B cell (primary cell): ENCODE results near the gene RAB22A. TPM values are rescaled to one million over a fixed set of nuclear protein-coding genes. Genes with fewer than 3 reads are reported as not detected.

Source experiments
- ATAC-seq: fragments of 200-7000 bp; cut with Tn5 transposase; one replicate; pipeline ENCODE4 v1.10.0; 2021; ENCODE audit warnings: low read depth, mild to moderate bottlenecking, moderate number of reproducible peaks, moderate library complexity
- CTCF ChIA-PET: fragments of 350-600 bp; sonication (Branson Sonifier 250); formaldehyde crosslinking; loops from one replicate; lab custom pipeline; 2021; ENCODE audit warnings: antibody characterized with exemption, inconsistent platforms; lab: Charles Lee
- POLR2A ChIA-PET: fragments of 350-600 bp; sonication (Branson Sonifier 250); formaldehyde crosslinking; loops from one replicate; lab custom pipeline; 2021; ENCODE audit warnings: antibody characterized with exemption; lab: Charles Lee
- DNase-seq: peaks from one replicate; pipeline ENCODE4 v3.0.0; 2013
- H2AFZ ChIP-seq: 2 replicates; pipeline ENCODE4 v1.6.1; 2012; ENCODE audit warnings: mild to moderate bottlenecking, low read depth, low read length; ENCODE audit not compliant: insufficient read depth, poor library complexity, severe bottlenecking
- H3K27ac ChIP-seq, 2 donors: 1 replicate in 1 of 2; 2 replicates in 1 of 2; pipeline ENCODE4 v1.5.1; 2012 to 2013; ENCODE audit warnings: low read length in 2 of 2, mild to moderate bottlenecking in 2 of 2, moderate library complexity in 1 of 2
- H3K27me3 ChIP-seq, 4 experiments: fragments of 200-600 bp in 1 of 4; sonication (generic) in 1 of 4; replicated peaks in 1 of 4; 1 replicate in 2 of 4; 2 replicates in 2 of 4; pipeline versions ENCODE4 v1.6.1 to v1.7.0; 2013 to 2016; ENCODE audit warnings: low read length in 3 of 4, mild to moderate bottlenecking in 2 of 4, mixed read lengths in 1 of 4, moderate library complexity in 1 of 4; ENCODE audit not compliant: insufficient read depth in 4 of 4, control insufficient read depth in 3 of 4; ENCODE audit errors: control extremely low read depth in 1 of 4
- H3K36me3 ChIP-seq, 2 experiments: replicated peaks in 1 of 2; 1 replicate in 1 of 2; 2 replicates in 1 of 2; pipeline versions ENCODE4 v1.6.1 to v1.7.1; 2013; ENCODE audit warnings: low read length in 1 of 2; ENCODE audit not compliant: insufficient read depth in 2 of 2, control insufficient read depth in 1 of 2; ENCODE audit errors: control extremely low read depth in 1 of 2, extremely low read depth in 1 of 2
- H3K4me1 ChIP-seq, 2 donors: fragments of 200-600 bp in 1 of 2; sonication (generic) in 1 of 2; 1 replicate in 1 of 2; 2 replicates in 1 of 2; pipeline versions ENCODE4 v1.5.1 to v1.6.1; 2013 to 2017; ENCODE audit warnings: low read length in 2 of 2; ENCODE audit not compliant: control insufficient read depth in 2 of 2, insufficient read depth in 2 of 2
- H3K4me2 ChIP-seq: replicated peaks from 2 replicates; pipeline ENCODE3; 2012; ENCODE audit warnings: mild to moderate bottlenecking, low read depth, low read length; ENCODE audit not compliant: poor library complexity, severe bottlenecking
- H3K4me3 ChIP-seq, 5 experiments: fragments of 200-600 bp in 1 of 5; sonication (generic) in 1 of 5; 1 replicate in 3 of 5; 2 replicates in 2 of 5; pipeline versions ENCODE4 v1.5.1 to v1.7.0; 2011 to 2016; ENCODE audit warnings: low read length in 4 of 5, mild to moderate bottlenecking in 4 of 5, low read depth in 2 of 5, control low read depth in 1 of 5, moderate library complexity in 1 of 5; ENCODE audit not compliant: insufficient read depth in 1 of 5; ENCODE audit errors: control extremely low read depth in 1 of 5, extremely low read depth in 1 of 5
- H3K79me2 ChIP-seq: fragments of 200-600 bp; sonication (generic); one replicate; pipeline ENCODE4 v1.6.0; 2016; ENCODE audit warnings: low read length; ENCODE audit not compliant: control insufficient read depth, insufficient read depth
- H3K9ac ChIP-seq: fragments of 200-600 bp; sonication (generic); 2 replicates; pipeline ENCODE4 v1.6.1; 2017; ENCODE audit warnings: mild to moderate bottlenecking, low read length, moderate library complexity
- H3K9me3 ChIP-seq, 3 donors: one replicate each; pipeline versions ENCODE4 v1.6.1 to v1.7.1; 2013; ENCODE audit warnings: low read length in 2 of 3; ENCODE audit not compliant: control insufficient read depth in 2 of 3, insufficient read depth in 1 of 3; ENCODE audit errors: control extremely low read depth in 1 of 3
- H4K20me1 ChIP-seq: 2 replicates; pipeline ENCODE4 v1.6.0; 2012; ENCODE audit warnings: mild to moderate bottlenecking, low read length; ENCODE audit not compliant: insufficient read depth, control insufficient read depth, poor library complexity, severe bottlenecking
- H3K27ac Mint-ChIP-seq: one replicate; pipeline ENCODE4 v1.8.0; 2021; ENCODE audit warnings: mixed read lengths
- H3K27me3 Mint-ChIP-seq: one replicate; pipeline ENCODE4 v1.8.0; 2021; ENCODE audit warnings: mixed read lengths
- H3K4me1 Mint-ChIP-seq: one replicate; pipeline ENCODE4 v1.8.0; 2021; ENCODE audit warnings: mixed read lengths
- H3K4me3 Mint-ChIP-seq: one replicate; pipeline ENCODE4 v1.8.0; 2021; ENCODE audit warnings: mixed read lengths
- H3K9me3 Mint-ChIP-seq: one replicate; pipeline ENCODE4 v1.8.0; 2022; ENCODE audit warnings: mixed read lengths; ENCODE audit not compliant: insufficient read depth
- EZH2 ChIP-seq: IDR thresholded peaks from 2 replicates; pipeline ENCODE4 v1.6.1; 2012; ENCODE audit warnings: borderline replicate concordance, low read depth, mild to moderate bottlenecking, moderate library complexity, low read length; ENCODE audit not compliant: insufficient read depth, poor library complexity, severe bottlenecking
- WGBS: methylation state at CpG from one replicate; pipeline ENCODE4 v1.1.5; 2013; ENCODE audit warnings: missing lambda C conversion rate; ENCODE audit not compliant: insufficient coverage; 5-methylcytosine and 5-hydroxymethylcytosine counted together
- intact Hi-C: fragments of 100-400 bp; cut with micrococcal nuclease; formaldehyde crosslinking; loops from one replicate; pipeline ENCODE4 v1.10.0; 2022
- polyA plus RNA-seq: library from polyadenylated mRNA; depleted of rRNA; stranded (reverse); fragments of >200 nt; gene quantifications from 2 replicates; pipeline ENCODE4 v1.2.3, GENCODE V29; 2012
- total RNA-seq, 2 donors: library from RNA; stranded (reverse); fragments of 120-200 nt in 1 of 2; gene quantifications; 1 replicate in 1 of 2; 2 replicates in 1 of 2; pipeline versions ENCODE4 v1.2.3 to v1.2.4, GENCODE V29; 2013 to 2022
- TF ChIP-seq, protein P1 (sequence below): fragments of 200-600 bp; IDR thresholded peaks from one replicate; pipeline ENCODE4 v1.8.0; 2022; ENCODE audit warnings: antibody characterized with exemption, mild to moderate bottlenecking

RAB22A gene
- total and polyA plus RNA-seq, 2 donors (not counting 1 experiment from before 2014, with no cell fraction given), result 7.5 to 21.1 TPM

DNA sequence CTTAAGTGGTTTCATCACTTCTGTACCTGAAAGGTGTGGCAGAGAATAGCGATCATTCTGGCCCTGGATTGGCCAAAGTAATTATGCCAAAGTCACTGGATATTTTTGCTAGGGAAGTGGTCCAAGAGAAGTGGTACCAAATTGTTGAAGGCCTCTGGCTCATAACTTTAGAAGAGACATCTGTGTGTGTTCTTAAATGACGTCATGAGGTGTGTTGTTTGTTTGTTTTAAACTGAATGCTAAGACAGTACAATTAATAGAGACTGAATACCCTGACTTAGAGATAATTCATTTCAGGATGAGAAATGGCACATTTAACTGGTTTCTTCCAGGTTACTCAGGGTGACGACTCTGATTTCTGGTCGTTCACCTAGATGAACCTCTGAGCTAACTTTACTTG is 82.8 kb downstream of the RAB22A start:
- no peak for TF ChIP-seq EZH2
- TF ChIP-seq, protein P1, sequence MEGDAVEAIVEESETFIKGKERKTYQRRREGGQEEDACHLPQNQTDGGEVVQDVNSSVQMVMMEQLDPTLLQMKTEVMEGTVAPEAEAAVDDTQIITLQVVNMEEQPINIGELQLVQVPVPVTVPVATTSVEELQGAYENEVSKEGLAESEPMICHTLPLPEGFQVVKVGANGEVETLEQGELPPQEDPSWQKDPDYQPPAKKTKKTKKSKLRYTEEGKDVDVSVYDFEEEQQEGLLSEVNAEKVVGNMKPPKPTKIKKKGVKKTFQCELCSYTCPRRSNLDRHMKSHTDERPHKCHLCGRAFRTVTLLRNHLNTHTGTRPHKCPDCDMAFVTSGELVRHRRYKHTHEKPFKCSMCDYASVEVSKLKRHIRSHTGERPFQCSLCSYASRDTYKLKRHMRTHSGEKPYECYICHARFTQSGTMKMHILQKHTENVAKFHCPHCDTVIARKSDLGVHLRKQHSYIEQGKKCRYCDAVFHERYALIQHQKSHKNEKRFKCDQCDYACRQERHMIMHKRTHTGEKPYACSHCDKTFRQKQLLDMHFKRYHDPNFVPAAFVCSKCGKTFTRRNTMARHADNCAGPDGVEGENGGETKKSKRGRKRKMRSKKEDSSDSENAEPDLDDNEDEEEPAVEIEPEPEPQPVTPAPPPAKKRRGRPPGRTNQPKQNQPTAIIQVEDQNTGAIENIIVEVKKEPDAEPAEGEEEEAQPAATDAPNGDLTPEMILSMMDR, result no peak
- WGBS, result 100% methylated on average over 2 of the region's 4 CpGs
- no peak overlapping the region for H3K4me2 ChIP-seq
- peaks cover 52% of the 10 kb centered on the region for H4K20me1 ChIP-seq
- Mint-ChIP-seq H3K9me3 (no peaks in the 10 kb centered on the region), H3K27me3 (no peaks in the 10 kb centered on the region), H3K4me1 (peaks cover 56% of the 10 kb centered on the region), H3K4me3 (peak overlapping the region; percentile 34), H3K27ac (no peak overlapping the region)
- peaks cover 0 to 6% of the 10 kb centered on the region in 2 experiments for H3K36me3 ChIP-seq
- ChIA-PET CTCF (no interaction called here), POLR2A (no interaction called here)
- H3K9ac ChIP-seq, result no peak overlapping the region
- no peak overlapping the region for H2AFZ ChIP-seq
- no peak for DNase-seq
- no peaks in the 10 kb centered on the region for H3K27me3 ChIP-seq
- H3K27ac ChIP-seq, result peak overlapping the region in 1 of 2 donors; percentile 5
- H3K9me3 ChIP-seq, result no peaks in the 10 kb centered on the region
- H3K4me1 ChIP-seq, result peaks cover 21 to 24% of the 10 kb centered on the region in 2 donors
- H3K79me2 ChIP-seq, result peaks cover 81% of the 10 kb centered on the region
- H3K4me3 ChIP-seq, result no peak overlapping the region
- intact Hi-C loops, result no loop called here
- ATAC-seq, result no peak

DNA sequence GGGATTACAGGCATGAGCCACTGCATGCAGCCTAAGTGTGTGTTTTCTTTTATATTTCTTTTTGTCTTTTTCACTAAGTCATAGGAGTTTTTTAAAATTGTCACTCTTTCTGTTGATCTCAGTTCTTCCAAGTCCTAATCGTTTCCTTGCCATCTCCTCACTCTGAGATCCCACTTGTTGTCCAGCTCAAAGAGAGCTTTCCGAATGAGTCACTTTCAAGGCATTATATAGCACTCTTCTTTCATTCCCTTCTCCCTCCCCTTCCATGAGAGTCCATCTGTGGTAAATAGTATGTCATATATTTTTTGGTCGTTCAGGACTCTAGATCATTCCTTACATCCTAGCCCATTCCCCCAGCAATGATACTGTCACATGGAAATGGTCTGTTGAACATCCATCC is 83.8 kb downstream of the RAB22A start:
- H2AFZ ChIP-seq, result no peak overlapping the region
- ATAC-seq, result no peak
- H3K79me2 ChIP-seq, result peaks cover 91% of the 10 kb centered on the region
- H3K4me1 Mint-ChIP-seq, result peaks cover 66% of the 10 kb centered on the region
- no peak overlapping the region for H3K27ac ChIP-seq
- no peak for DNase-seq
- no peak overlapping the region for H3K4me2 ChIP-seq
- H3K27ac Mint-ChIP-seq, result no peak overlapping the region
- intact Hi-C loops, result no loop called here
- peaks cover 61% of the 10 kb centered on the region for H4K20me1 ChIP-seq
- ChIA-PET POLR2A (no interaction called here), CTCF (no interaction called here)
- H3K9ac ChIP-seq, result no peak overlapping the region
- no peak overlapping the region for H3K4me3 ChIP-seq
- H3K9me3 Mint-ChIP-seq, result no peaks in the 10 kb centered on the region
- H3K4me1 ChIP-seq, result peaks cover 24 to 30% of the 10 kb centered on the region in 2 donors
- no CpG with 5 or more reads among the region's 3 CpGs for WGBS
- TF ChIP-seq EZH2, result no peak
- TF ChIP-seq, protein P1, result no peak
- no peaks in the 10 kb centered on the region for H3K27me3 ChIP-seq
- H3K4me3 Mint-ChIP-seq, result no peak overlapping the region
- peaks cover 0 to 6% of the 10 kb centered on the region in 2 experiments for H3K36me3 ChIP-seq
- H3K27me3 Mint-ChIP-seq, result no peaks in the 10 kb centered on the region
- H3K9me3 ChIP-seq, result no peaks in the 10 kb centered on the region
